Ishikawa (cell line): Measurements from ENCODE around the gene SLC9A6.

Experiments used
- EP300 ChIP-seq: IDR thresholded peaks from 2 replicates; pipeline ENCODE4 v1.6.1; 2012; ENCODE audit warnings: borderline replicate concordance
- MAX ChIP-seq: IDR thresholded peaks from 2 replicates; pipeline ENCODE4 v1.6.1; 2012
- REST ChIP-seq: IDR thresholded peaks from 2 replicates; pipeline ENCODE4 v1.6.1; 2012; ENCODE audit warnings: low read depth, mild to moderate bottlenecking

DNA sequence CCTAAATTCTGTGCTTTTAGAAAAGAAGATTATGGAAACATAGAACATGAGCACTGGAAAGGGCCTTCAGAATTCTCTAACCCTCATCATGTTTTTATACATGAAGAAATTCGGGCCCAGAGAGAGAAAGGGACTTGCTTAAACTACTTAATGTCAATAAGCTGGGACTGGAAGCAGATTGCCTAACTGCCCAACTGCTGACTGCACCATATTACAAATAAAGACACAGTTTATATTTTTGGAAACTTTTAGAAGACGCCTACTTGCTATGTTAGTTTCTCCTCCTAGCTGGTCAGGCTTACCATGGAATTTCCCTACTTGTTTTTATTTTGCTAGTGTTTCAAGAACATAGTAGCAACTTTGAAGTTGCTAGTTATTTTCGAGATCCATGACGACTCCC is 47.1 kb downstream of the SLC9A6 start:
- no peak for TF ChIP-seq MAX
- no peak for TF ChIP-seq REST
- TF ChIP-seq EP300: no peak
